Measurements from ENCODE around the gene PLA2R1. TPM values are rescaled to one million over a fixed set of nuclear protein-coding genes. Genes with fewer than 3 reads are reported as not detected.

PLA2R1 gene
- total RNA-seq, 1 experiment from 2014 or later, result not detected

DNA sequence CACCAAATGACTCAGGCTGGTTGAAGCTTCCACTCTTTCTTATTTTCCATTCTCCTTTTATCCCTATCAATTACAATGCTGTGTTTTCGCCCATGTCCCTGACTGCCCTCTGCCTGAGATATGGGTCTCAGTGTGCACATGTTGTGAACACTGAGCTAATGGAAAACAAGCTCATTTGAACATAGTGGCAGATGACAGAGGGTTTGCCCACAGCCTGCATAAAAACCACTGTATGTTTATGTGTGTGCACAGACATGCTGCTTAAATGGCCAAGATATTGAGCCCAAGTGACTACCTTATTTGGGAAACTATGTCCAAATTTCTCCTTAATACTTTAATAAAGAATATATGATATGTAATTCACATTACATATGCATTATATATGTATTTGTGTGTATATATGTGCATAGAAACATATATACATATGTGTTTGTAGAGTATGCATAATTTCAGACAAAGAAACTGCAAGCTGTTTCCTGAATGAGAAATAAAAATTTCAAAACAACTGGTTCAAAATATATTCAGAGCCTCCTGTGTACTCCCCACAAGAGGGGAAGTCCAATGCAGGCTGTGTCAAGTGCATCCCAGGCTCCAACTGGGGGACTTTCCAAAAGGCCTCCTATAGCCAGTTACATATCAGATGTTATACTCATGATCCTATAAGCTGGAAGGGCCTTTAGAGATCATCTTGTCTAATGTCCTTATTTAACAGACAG lies 171.7 kb downstream of the PLA2R1 start:
- H3K4me1 ChIP-seq (ENCODE audit: insufficient read depth, low read length, poor library complexity, severe bottlenecking), result no peaks in the 10 kb centered on the region
- DNase-seq (ENCODE audit: low spot score), result no peak
- ChIA-PET POLR2A (ENCODE audit: low non-redundant PET) (no interaction called here), CTCF (no interaction called here)
- no peaks in the 10 kb centered on the region for H3K36me3 ChIP-seq (ENCODE audit: insufficient read depth, low read length, poor library complexity, severe bottlenecking)
- intact Hi-C loops (cut with micrococcal nuclease; ENCODE audit: unreplicated experiment), result no loop called here
- no peaks in the 10 kb centered on the region for H3K27me3 ChIP-seq (replicated peaks; ENCODE audit: insufficient read depth, low read depth, low read length, poor library complexity)
- H3K27ac ChIP-seq (ENCODE audit: low read depth, low read length, poor library complexity, severe bottlenecking), result no peak overlapping the region
- no TSS peak for BruUV-seq (replicated peaks)
- no peaks in the 10 kb centered on the region for H3K9me3 ChIP-seq (ENCODE audit: low read depth, low read length, poor library complexity, severe bottlenecking)
- H3K4me3 ChIP-seq (ENCODE audit: low read depth, low read length, poor library complexity, severe bottlenecking), result no peak overlapping the region
- TF ChIP-seq, protein P1, sequence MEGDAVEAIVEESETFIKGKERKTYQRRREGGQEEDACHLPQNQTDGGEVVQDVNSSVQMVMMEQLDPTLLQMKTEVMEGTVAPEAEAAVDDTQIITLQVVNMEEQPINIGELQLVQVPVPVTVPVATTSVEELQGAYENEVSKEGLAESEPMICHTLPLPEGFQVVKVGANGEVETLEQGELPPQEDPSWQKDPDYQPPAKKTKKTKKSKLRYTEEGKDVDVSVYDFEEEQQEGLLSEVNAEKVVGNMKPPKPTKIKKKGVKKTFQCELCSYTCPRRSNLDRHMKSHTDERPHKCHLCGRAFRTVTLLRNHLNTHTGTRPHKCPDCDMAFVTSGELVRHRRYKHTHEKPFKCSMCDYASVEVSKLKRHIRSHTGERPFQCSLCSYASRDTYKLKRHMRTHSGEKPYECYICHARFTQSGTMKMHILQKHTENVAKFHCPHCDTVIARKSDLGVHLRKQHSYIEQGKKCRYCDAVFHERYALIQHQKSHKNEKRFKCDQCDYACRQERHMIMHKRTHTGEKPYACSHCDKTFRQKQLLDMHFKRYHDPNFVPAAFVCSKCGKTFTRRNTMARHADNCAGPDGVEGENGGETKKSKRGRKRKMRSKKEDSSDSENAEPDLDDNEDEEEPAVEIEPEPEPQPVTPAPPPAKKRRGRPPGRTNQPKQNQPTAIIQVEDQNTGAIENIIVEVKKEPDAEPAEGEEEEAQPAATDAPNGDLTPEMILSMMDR (conservative IDR thresholded peaks at IDR 0.05; ENCODE audit: low read depth, low read length), result no peak
- no peak for TF ChIP-seq EZH2 (IDR thresholded peaks at IDR 0.05; ENCODE audit: borderline replicate concordance, low read depth, low read length, poor library complexity, severe bottlenecking)

DNA sequence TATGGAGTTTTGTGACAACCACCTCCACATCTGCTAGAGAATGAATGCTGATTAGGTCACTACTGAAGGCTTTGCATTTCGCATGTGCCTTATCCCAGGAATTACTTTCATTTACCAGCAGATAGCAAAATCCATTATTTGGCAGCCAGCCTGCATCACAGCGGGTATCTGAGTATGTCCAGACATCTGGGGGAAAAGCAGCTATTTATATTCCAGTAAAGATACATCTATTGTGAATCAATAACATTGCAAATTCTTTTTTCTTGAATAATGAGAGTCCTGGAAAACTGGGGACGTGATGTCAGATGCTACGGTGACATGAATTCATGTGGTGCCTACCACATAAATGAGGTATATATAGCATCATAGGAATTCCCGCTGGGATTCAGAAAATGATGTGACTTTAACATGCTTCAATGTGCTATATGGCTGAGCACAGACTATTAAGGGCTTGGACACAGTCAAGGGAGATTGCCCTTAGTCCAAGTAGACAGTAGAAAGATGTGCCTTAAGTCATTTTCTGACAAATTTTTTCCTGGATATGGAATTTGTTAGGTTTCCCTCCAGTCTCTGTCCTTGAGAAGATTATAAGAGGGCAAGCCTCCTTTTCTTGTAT lies 180.2 kb downstream of the PLA2R1 start:
- CTCF ChIA-PET, result no interaction called here
- intact Hi-C loops (cut with micrococcal nuclease; ENCODE audit: unreplicated experiment), result no loop called here
- no peaks in the 10 kb centered on the region for H3K27me3 ChIP-seq (replicated peaks; ENCODE audit: insufficient read depth, low read depth, low read length, poor library complexity)
- H3K27ac ChIP-seq (ENCODE audit: low read depth, low read length, poor library complexity, severe bottlenecking), result no peak overlapping the region
- no peak overlapping the region for H3K4me3 ChIP-seq (ENCODE audit: low read depth, low read length, poor library complexity, severe bottlenecking)
- peak; percentile 49 for DNase-seq (ENCODE audit: low spot score)
- POLR2A ChIA-PET (ENCODE audit: low non-redundant PET), result no interaction called here
- no TSS peak for BruUV-seq (replicated peaks)
- H3K9me3 ChIP-seq (ENCODE audit: low read depth, low read length, poor library complexity, severe bottlenecking), result no peaks in the 10 kb centered on the region
- H3K36me3 ChIP-seq (ENCODE audit: insufficient read depth, low read length, poor library complexity, severe bottlenecking), result no peaks in the 10 kb centered on the region
- peaks cover 9% of the 10 kb centered on the region for H3K4me1 ChIP-seq (ENCODE audit: insufficient read depth, low read length, poor library complexity, severe bottlenecking)
- TF ChIP-seq, protein P1 (conservative IDR thresholded peaks at IDR 0.05; ENCODE audit: low read depth, low read length), result no peak
- no peak for TF ChIP-seq EZH2 (IDR thresholded peaks at IDR 0.05; ENCODE audit: borderline replicate concordance, low read depth, low read length, poor library complexity, severe bottlenecking)

Other genes with a start within 250 kb of the PLA2R1 start
- gene LY75, start 157.9 kb downstream of the PLA2R1 start, total RNA-seq (2021), result 0.11 TPM in 1 of 2 replicates, not detected in the other
- gene ITGB6, start 137.7 kb upstream of the PLA2R1 start, total RNA-seq (2021), result not detected in 2 replicates